A673 (cell line): ENCODE measurements around the gene RNGTT. TPM values are rescaled to one million over a fixed set of nuclear protein-coding genes. Genes with fewer than 3 reads are reported as not detected.

Experiments used
- BruUV-seq: library from RNA; stranded (reverse); fragments of 400-500 nt; replicated peaks from 2 replicates; lab custom pipeline; 2021; lab: Mats Ljungman, UMichigan
- CTCF ChIA-PET: fragments of 300-600 bp; sonication (Branson Sonifier 250); formaldehyde crosslinking; loops from one replicate; lab custom pipeline; 2022; ENCODE audit warnings: antibody characterized with exemption; lab: Charles Lee
- POLR2A ChIA-PET: fragments of 300-600 bp; sonication (Branson Sonifier 250); formaldehyde crosslinking; loops from one replicate; lab custom pipeline; 2022; ENCODE audit warnings: antibody characterized with exemption; ENCODE audit not compliant: low non-redundant PET; lab: Charles Lee
- DNase-seq: peaks from one replicate; pipeline ENCODE4 v3.0.0-alpha.2; 2015; ENCODE audit warnings: low spot score
- H3K27ac ChIP-seq: fragments of 200-600 bp; sonication (generic); 2 replicates; pipeline ENCODE4 v1.5.1; 2016; ENCODE audit warnings: mixed run types, low read depth, mild to moderate bottlenecking, mixed read lengths, antibody characterized with exemption, low read length; ENCODE audit not compliant: poor library complexity, severe bottlenecking
- H3K27me3 ChIP-seq: fragments of 200-600 bp; sonication (generic); replicated peaks from 2 replicates; pipeline ENCODE4 v1.6.1; 2017; ENCODE audit warnings: mixed run types, low read depth, mild to moderate bottlenecking, mixed read lengths, antibody characterized with exemption, low read length; ENCODE audit not compliant: insufficient read depth, poor library complexity
- H3K36me3 ChIP-seq: fragments of 200-600 bp; sonication (generic); 2 replicates; pipeline ENCODE4 v1.6.1; 2016; ENCODE audit warnings: mixed run types, mild to moderate bottlenecking, mixed read lengths, antibody characterized with exemption, low read length; ENCODE audit not compliant: insufficient read depth, poor library complexity, severe bottlenecking
- H3K4me1 ChIP-seq: fragments of 200-600 bp; sonication (generic); 2 replicates; pipeline ENCODE4 v1.6.1; 2017; ENCODE audit warnings: mixed run types, mild to moderate bottlenecking, mixed read lengths, antibody characterized with exemption, low read length; ENCODE audit not compliant: insufficient read depth, poor library complexity, severe bottlenecking
- H3K4me3 ChIP-seq: fragments of 200-600 bp; sonication (generic); 2 replicates; pipeline ENCODE4 v1.5.1; 2016; ENCODE audit warnings: low read depth, mixed run types, mild to moderate bottlenecking, mixed read lengths, low read length; ENCODE audit not compliant: poor library complexity, severe bottlenecking
- H3K9me3 ChIP-seq: fragments of 200-600 bp; sonication (generic); 2 replicates; pipeline ENCODE4 v1.6.1; 2016; ENCODE audit warnings: mixed run types, low read depth, mild to moderate bottlenecking, mixed read lengths, antibody characterized with exemption, low read length; ENCODE audit not compliant: poor library complexity, severe bottlenecking
- EZH2 ChIP-seq: fragments of 200-600 bp; sonication (generic); IDR thresholded peaks from 2 replicates; pipeline ENCODE4 v1.6.1; 2017; ENCODE audit warnings: borderline replicate concordance, low read depth, mild to moderate bottlenecking, mixed read lengths, antibody characterized with exemption, low read length; ENCODE audit not compliant: poor library complexity, severe bottlenecking
- intact Hi-C: fragments of 100-400 bp; cut with micrococcal nuclease; formaldehyde crosslinking; loops from one replicate; pipeline ENCODE4 v1.10.0; 2022; ENCODE audit not compliant: unreplicated experiment
- total RNA-seq: library from RNA; stranded (reverse); gene quantifications from 2 replicates; pipeline ENCODE4 v1.2.3, GENCODE V29; 2021
- TF ChIP-seq, protein P1 (sequence below): fragments of 300-800, 200-600 bp; sonication (generic); conservative IDR thresholded peaks from 2 replicates; pipeline ENCODE4 v1.5.1; 2017; ENCODE audit warnings: low read depth, mild to moderate bottlenecking, antibody characterized with exemption, low read length, moderate library complexity, mixed read lengths

RNGTT gene
- total RNA-seq, 1 experiment from 2014 or later = 31.8 TPM

DNA sequence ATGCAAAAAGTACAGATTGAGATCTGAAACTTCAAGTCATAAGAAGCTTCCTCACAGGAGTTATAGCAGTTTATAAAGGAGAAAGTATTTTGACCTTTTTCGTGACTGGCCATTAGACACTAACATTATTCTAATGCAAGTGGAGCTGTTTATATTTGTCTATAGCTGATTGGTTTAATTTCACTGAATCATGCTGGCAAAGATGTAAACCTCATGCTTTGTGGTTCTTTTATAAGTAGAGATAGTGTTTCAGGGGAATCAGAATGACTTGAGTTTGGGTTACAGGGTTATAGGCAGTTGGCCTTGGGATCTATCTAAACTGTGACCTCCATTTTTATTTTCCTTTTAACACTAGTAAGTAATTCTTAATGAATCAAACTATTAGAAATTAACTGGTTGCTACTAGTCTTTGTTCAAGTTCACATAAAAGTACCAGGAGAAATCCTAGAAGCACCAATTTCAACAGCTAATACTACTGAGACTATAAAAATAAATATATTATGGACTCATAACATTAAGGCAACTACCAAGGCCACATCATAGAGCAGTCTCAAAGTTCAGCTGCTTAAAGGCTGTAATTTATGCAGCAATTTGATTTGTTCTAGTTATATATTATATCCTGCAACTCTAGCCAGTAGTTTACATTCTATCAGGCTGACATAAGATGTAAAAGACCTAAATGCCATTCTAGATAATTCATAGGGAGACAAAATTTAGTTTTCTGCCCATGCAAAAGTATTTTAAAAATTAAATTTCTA, 94.0 kb downstream of the RNGTT start:
- no peak overlapping the region for H3K27ac ChIP-seq
- intact Hi-C loops = loop anchor here (2.0 to 10.0 kb wide), 5 partner anchors 375 to 1802 kb away; no protein-coding TSS in a partner anchor
- no peaks in the 10 kb centered on the region for H3K36me3 ChIP-seq
- BruUV-seq = no TSS peak
- H3K4me1 ChIP-seq = no peaks in the 10 kb centered on the region
- DNase-seq = no peak
- H3K27me3 ChIP-seq = no peaks in the 10 kb centered on the region
- H3K4me3 ChIP-seq = no peak overlapping the region
- TF ChIP-seq, protein P1, sequence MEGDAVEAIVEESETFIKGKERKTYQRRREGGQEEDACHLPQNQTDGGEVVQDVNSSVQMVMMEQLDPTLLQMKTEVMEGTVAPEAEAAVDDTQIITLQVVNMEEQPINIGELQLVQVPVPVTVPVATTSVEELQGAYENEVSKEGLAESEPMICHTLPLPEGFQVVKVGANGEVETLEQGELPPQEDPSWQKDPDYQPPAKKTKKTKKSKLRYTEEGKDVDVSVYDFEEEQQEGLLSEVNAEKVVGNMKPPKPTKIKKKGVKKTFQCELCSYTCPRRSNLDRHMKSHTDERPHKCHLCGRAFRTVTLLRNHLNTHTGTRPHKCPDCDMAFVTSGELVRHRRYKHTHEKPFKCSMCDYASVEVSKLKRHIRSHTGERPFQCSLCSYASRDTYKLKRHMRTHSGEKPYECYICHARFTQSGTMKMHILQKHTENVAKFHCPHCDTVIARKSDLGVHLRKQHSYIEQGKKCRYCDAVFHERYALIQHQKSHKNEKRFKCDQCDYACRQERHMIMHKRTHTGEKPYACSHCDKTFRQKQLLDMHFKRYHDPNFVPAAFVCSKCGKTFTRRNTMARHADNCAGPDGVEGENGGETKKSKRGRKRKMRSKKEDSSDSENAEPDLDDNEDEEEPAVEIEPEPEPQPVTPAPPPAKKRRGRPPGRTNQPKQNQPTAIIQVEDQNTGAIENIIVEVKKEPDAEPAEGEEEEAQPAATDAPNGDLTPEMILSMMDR = no peak
- TF ChIP-seq EZH2 = no peak
- ChIA-PET POLR2A (no interaction called here), CTCF (interaction anchor here (0.7 to 1.2 kb wide), 2 partner anchors 13 to 1102 kb away, joined by 4 to 5 read pairs; no protein-coding TSS in a partner anchor)
- no peaks in the 10 kb centered on the region for H3K9me3 ChIP-seq

DNA sequence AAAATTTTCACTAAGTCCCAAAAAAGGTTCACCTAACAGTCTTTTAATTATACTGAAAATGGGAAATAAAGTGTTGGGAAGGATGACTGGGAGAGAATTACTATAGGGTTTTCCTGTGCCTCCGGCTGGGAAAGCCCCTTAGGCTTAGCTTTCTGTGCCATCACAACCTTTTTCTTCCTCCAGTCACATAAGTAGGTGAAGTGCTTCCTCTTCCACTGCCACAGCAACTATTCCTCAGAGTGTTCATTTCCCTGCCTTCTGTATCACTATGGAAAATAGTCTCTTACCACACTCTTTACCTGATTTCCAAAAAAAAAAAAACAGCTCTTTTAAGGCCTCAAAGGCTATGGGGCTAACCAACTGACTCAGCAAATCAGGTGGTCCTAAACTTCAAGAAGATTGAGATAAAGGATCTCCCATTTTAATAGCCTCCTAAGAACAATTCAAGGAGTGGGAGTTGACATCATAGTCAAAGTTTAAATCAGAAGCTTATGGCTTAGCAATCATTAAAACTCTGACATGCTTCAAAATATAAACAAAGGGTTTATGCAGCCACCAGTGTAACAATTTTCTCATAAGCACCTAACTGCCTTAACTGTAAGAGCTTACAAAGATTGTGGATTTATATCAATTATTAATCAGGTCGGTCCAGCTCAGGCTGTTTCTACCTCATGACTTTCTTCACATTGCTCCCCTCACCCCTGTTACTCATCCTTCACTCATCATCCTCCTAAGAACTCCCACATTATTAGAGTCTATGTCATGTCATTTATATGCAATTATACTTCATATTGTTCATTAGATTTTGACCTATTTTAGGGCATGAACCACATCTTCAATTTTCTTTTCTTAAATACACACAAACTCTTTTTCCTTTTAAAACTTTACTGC, 95.3 kb downstream of the RNGTT start:
- DNase-seq = no peak
- intact Hi-C loops = loop anchor here (10.0 kb wide), 2 partner anchors 373 to 1473 kb away; no protein-coding TSS in a partner anchor
- ChIA-PET CTCF (no interaction called here), POLR2A (no interaction called here)
- Histone ChIP-seq H3K27me3 (no peaks in the 10 kb centered on the region), H3K27ac (no peak overlapping the region), H3K36me3 (no peaks in the 10 kb centered on the region), H3K4me1 (no peaks in the 10 kb centered on the region), H3K9me3 (no peaks in the 10 kb centered on the region), H3K4me3 (no peak overlapping the region)
- no TSS peak for BruUV-seq
- no peak for TF ChIP-seq EZH2
- TF ChIP-seq, protein P1 = no peak

DNA sequence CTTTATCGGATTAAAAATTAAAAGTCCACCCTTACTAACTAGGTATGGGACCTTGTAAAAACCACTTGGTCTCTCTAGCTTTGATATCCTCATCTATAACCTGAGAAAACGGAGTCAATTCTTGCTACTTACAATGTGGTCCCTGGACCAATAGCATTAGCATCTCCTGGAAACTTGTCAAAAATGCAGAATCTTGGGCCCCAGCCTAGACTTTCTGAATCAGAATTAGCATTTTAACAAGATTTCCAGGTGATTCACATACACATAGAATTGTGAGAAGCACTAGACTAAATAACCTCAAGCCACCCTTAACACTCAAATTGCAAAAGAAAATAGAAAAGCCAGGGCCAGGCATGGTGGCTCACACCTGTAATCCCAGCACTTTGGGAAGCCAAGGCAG, 96.6 kb downstream of the RNGTT start:
- POLR2A ChIA-PET = no interaction called here
- Histone ChIP-seq H3K4me3 (no peak overlapping the region), H3K9me3 (no peaks in the 10 kb centered on the region), H3K4me1 (no peaks in the 10 kb centered on the region), H3K36me3 (no peaks in the 10 kb centered on the region), H3K27me3 (no peaks in the 10 kb centered on the region), H3K27ac (no peak overlapping the region)
- intact Hi-C loops = loop anchor here (10.0 kb wide), 2 partner anchors 372 to 1472 kb away; no protein-coding TSS in a partner anchor
- TF ChIP-seq, protein P1 = no peak
- no peak for TF ChIP-seq EZH2
- no TSS peak for BruUV-seq
- CTCF ChIA-PET = no interaction called here
- no peak for DNase-seq
